NB4 (cell line): ENCODE measurements around the gene DDX4.

Experiments
- POLR2A ChIP-seq: IDR thresholded peaks from 2 replicates; pipeline ENCODE4 v1.6.1; 2011; ENCODE audit warnings: mild to moderate bottlenecking; ENCODE audit not compliant: insufficient read length; ENCODE audit errors: extremely low read depth
- TF ChIP-seq, protein P1 (sequence below): IDR thresholded peaks from one replicate; pipeline ENCODE4 v1.5.1; 2012; ENCODE audit warnings: low read depth, low read length

DNA sequence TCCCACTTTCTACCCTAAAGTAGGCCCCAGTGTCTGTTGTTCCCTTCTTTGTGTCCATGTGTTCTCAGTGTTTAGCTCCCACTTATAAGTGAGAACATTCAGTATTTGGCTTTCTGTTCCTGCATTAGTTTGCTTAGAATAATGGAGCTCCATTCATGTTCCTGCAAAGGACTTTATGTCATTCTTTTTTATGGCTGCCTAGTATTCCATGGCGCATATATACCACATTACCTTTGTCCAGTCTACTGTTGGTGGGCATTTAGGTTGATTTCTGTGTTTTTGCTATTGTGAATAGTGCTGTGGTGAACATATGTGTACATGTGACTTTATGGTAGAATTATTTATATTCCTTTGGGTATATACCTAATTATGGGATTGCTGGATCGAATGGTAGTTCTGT, 30.4 kb downstream of the DDX4 start:
- TF ChIP-seq, protein P1, sequence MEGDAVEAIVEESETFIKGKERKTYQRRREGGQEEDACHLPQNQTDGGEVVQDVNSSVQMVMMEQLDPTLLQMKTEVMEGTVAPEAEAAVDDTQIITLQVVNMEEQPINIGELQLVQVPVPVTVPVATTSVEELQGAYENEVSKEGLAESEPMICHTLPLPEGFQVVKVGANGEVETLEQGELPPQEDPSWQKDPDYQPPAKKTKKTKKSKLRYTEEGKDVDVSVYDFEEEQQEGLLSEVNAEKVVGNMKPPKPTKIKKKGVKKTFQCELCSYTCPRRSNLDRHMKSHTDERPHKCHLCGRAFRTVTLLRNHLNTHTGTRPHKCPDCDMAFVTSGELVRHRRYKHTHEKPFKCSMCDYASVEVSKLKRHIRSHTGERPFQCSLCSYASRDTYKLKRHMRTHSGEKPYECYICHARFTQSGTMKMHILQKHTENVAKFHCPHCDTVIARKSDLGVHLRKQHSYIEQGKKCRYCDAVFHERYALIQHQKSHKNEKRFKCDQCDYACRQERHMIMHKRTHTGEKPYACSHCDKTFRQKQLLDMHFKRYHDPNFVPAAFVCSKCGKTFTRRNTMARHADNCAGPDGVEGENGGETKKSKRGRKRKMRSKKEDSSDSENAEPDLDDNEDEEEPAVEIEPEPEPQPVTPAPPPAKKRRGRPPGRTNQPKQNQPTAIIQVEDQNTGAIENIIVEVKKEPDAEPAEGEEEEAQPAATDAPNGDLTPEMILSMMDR: no peak
- TF ChIP-seq POLR2A: no peak
